NT2/D1 (cell line): Measurements from ENCODE around the gene SHISA7.

Experiments
- DNase-seq: peaks from one replicate; pipeline ENCODE4 v3.0.0-alpha.2; 2011; ENCODE audit warnings: low read depth, low spot score
- H3K27me3 ChIP-seq: 2 replicates; pipeline ENCODE4 v1.6.0; 2011; ENCODE audit warnings: mild to moderate bottlenecking; ENCODE audit not compliant: insufficient read length, insufficient read depth
- H3K36me3 ChIP-seq: 2 replicates; pipeline ENCODE4 v1.6.1; 2011; ENCODE audit warnings: mild to moderate bottlenecking, low read length, mixed read lengths; ENCODE audit not compliant: insufficient read depth, insufficient read length
- H3K4me1 ChIP-seq: 2 replicates; pipeline ENCODE4 v1.5.1; 2011; ENCODE audit not compliant: insufficient read depth, insufficient read length
- H3K4me3 ChIP-seq: 2 replicates; pipeline ENCODE4 v1.5.1; 2011; ENCODE audit warnings: low read depth; ENCODE audit not compliant: insufficient read length
- H3K9ac ChIP-seq: 2 replicates; pipeline ENCODE4 v1.6.0; 2011; ENCODE audit warnings: low read depth; ENCODE audit not compliant: insufficient read length
- H3K9me3 ChIP-seq: 2 replicates; pipeline ENCODE4 v1.5.1; 2011; ENCODE audit warnings: mild to moderate bottlenecking, low read length; ENCODE audit not compliant: insufficient read depth
- SUZ12 ChIP-seq: IDR thresholded peaks from 2 replicates; pipeline ENCODE4 v1.6.1; 2011; ENCODE audit not compliant: insufficient read length, insufficient read depth; ENCODE audit errors: extremely low read depth
- YY1 ChIP-seq: IDR thresholded peaks from 2 replicates; pipeline ENCODE4 v1.6.1; 2011; ENCODE audit not compliant: insufficient read length, insufficient read depth
- ZNF274 ChIP-seq: IDR thresholded peaks from 2 replicates; pipeline ENCODE4 v1.6.1; 2011; ENCODE audit warnings: mild to moderate bottlenecking, low read depth, low read length

Gene SHISA7

DNA sequence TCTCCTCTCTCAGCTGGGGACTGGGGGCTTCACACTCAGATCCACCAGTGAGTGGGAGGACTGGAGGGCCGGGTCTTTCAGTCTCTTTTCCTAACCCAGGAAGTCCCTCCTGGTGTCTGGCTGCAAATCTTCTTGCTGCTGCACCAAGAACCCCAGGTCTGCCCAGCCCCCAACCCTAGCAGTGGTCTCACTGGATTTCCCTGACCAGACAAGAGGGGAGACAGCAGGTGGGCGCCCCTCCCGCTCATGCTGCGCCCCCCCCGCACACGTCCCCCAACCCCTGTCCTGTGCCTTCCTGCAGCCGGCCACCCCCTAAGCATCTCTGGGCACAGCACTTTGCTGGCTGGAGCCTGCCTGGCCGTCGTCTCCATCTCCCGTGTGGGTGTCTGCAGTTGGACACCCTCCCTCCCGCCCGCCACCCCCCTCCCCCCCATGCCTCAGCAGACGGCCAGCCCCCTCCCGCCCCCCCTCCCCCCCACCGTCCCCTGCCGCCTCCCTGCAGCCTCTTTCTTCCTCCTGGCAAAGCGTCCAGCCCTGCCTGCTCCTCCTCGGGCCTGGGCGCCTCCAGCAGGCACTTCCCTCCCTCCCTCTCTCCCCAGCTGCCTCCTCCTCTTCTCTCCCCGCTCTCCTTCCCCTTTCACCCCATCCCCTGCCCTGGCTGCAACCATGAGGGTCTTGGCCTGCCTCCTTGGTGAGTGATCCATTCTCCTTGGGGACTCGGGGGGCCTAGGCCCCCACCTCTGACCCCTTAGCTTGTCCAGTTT, 45.0 kb upstream of the SHISA7 start, which contains the start of gene SSC5D:
Gene SSC5D (plus strand): TSS at position 513 of the 764 bp plus-strand sequence. CDS start 154 bp downstream, at position 667.
- H3K9me3 ChIP-seq = no peaks in the 10 kb centered on the region
- DNase-seq = no peak
- peak within 1 kb of the TSS; percentile 32 for H3K4me3 ChIP-seq
- peak within 1 kb of the TSS; percentile 76 for H3K9ac ChIP-seq
- TF ChIP-seq ZNF274 (no peak), SUZ12 (no peak), YY1 (no peak)
- peaks cover 16% of the 10 kb centered on the region for H3K4me1 ChIP-seq
- H3K36me3 ChIP-seq = peaks cover 9% of the 10 kb centered on the region
- H3K27me3 ChIP-seq = no peaks in the 10 kb centered on the region

GRCh38 chr19:55486971-55487923, 44.1 kb upstream of the SHISA7 start:
- Histone ChIP-seq H3K27me3 (no peaks in the 10 kb centered on the region), H3K4me3 (peak overlapping the region; percentile 18), H3K9me3 (no peaks in the 10 kb centered on the region), H3K4me1 (peaks cover 14% of the 10 kb centered on the region), H3K36me3 (peaks cover 13% of the 10 kb centered on the region), H3K9ac (peak overlapping the region; percentile 76)
- no peak for DNase-seq
- TF ChIP-seq SUZ12 (no peak), ZNF274 (no peak), YY1 (no peak)

DNA sequence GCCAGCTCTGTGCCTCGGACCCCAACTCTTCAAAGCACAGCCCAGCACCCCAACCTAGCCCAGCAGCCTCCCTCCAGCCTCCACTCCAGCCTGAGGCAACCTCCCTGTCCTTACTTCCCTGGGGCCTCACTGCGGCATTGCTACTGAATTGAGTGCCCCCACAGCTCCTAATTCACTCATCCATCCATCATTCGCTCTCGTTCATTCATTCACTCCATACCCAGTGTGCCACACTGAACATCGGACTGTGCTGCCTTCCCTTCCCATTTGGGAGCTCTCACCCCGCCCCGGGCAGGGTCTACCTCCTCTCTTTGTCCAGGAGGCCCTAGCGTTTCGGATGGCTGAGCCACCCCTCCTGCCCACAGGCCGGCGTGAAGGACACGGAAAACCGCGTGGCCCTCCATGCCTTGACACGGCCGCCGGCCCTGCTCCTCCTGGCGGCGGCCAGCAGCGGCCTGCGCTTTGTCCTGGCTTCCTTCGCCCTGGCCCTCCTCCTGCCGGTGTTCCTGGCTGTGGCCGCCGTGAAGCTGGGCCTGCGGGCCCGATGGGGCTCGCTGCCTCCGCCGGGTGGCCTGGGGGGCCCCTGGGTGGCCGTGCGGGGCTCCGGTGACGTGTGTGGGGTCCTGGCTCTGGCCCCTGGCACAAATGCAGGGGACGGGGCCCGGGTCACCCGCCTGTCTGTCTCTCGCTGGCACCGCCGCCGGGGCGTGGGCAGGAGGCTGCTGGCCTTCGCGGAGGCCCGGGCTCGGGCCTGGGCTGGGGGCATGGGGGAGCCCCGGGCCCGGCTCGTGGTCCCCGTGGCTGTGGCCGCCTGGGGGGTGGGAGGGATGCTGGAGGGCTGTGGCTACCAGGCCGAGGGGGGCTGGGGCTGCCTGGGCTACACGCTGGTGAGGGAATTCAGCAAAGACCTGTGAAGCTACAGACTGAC, 43.2 kb upstream of the SHISA7 start:
- Histone ChIP-seq H3K4me3 (peak overlapping the region; percentile 18), H3K27me3 (no peaks in the 10 kb centered on the region), H3K4me1 (peaks cover 14% of the 10 kb centered on the region), H3K9ac (peak overlapping the region; percentile 76), H3K36me3 (peaks cover 13% of the 10 kb centered on the region), H3K9me3 (no peaks in the 10 kb centered on the region)
- no peak for DNase-seq
- TF ChIP-seq ZNF274 (no peak), YY1 (no peak), SUZ12 (no peak)

DNA sequence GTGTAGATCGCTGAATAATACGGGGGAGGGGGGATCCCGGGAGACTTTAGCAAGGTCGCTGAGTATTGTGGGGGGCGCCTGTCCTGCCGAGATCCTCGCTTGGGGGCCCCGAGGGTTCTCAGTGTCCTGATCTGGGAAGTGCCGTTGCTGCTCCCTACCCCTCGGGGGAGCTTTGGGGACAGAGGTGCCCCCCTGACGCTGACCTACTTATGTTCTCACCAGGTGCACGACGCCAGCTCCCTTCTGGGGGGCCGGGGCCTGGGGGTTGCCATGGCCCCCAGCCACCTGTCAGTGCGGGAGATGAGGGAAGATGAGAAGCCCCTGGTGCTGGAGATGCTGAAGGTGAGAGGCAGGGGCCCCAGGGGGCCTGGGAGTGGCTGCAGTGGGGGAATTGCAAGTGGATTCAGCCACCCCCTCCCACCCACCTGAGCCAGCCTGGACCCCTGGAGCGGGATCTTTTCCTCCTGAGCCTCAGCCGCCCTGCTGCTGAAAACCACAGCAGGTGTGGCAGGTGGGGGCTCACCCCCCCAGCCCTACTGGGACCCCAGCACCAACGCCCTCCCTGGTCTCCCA, 42.4 kb upstream of the SHISA7 start:
- H3K9me3 ChIP-seq = no peaks in the 10 kb centered on the region
- no peak for DNase-seq
- peaks cover 13% of the 10 kb centered on the region for H3K36me3 ChIP-seq
- H3K9ac ChIP-seq = peak overlapping the region; percentile 82
- TF ChIP-seq YY1 (no peak), SUZ12 (no peak), ZNF274 (no peak)
- H3K27me3 ChIP-seq = no peaks in the 10 kb centered on the region
- H3K4me1 ChIP-seq = peaks cover 14% of the 10 kb centered on the region
- H3K4me3 ChIP-seq = peak overlapping the region; percentile 64

- H3K9me3 ChIP-seq = no peaks in the 10 kb centered on the region
- peak within 1 kb of the TSS; percentile 82 for H3K9ac ChIP-seq
- peak within 1 kb of the TSS; percentile 64 for H3K4me3 ChIP-seq
- TF ChIP-seq YY1 (no peak), ZNF274 (no peak), SUZ12 (no peak)
- no peaks in the 10 kb centered on the region for H3K27me3 ChIP-seq
- peaks cover 14% of the 10 kb centered on the region for H3K4me1 ChIP-seq
- peak; percentile 66 for DNase-seq
- H3K36me3 ChIP-seq = peaks cover 13% of the 10 kb centered on the region
These were observed 41.7 kb upstream of the SHISA7 start, which contains the start of gene NAT14 for GRCh38 chr19:55484593-55485438. NAT14 (plus strand) TSS chr19:55485188; CDS start chr19:55485709, 521 bp downstream.
